Loucy (cell line): ENCODE results near the gene KRT35.

Experiments
- EZH2phosphoT487 ChIP-seq: fragments of 200-600 bp; IDR thresholded peaks from 2 replicates; pipeline ENCODE4 v1.6.1; 2018; ENCODE audit warnings: antibody characterized with exemption, mild to moderate bottlenecking, moderate library complexity, borderline replicate concordance
- TF ChIP-seq, protein P1 (sequence below): fragments of 200-600 bp; sonication (generic); conservative IDR thresholded peaks from 2 replicates; pipeline ENCODE4 v1.5.1; 2014; ENCODE audit warnings: mild to moderate bottlenecking, antibody characterized with exemption, low read length

DNA sequence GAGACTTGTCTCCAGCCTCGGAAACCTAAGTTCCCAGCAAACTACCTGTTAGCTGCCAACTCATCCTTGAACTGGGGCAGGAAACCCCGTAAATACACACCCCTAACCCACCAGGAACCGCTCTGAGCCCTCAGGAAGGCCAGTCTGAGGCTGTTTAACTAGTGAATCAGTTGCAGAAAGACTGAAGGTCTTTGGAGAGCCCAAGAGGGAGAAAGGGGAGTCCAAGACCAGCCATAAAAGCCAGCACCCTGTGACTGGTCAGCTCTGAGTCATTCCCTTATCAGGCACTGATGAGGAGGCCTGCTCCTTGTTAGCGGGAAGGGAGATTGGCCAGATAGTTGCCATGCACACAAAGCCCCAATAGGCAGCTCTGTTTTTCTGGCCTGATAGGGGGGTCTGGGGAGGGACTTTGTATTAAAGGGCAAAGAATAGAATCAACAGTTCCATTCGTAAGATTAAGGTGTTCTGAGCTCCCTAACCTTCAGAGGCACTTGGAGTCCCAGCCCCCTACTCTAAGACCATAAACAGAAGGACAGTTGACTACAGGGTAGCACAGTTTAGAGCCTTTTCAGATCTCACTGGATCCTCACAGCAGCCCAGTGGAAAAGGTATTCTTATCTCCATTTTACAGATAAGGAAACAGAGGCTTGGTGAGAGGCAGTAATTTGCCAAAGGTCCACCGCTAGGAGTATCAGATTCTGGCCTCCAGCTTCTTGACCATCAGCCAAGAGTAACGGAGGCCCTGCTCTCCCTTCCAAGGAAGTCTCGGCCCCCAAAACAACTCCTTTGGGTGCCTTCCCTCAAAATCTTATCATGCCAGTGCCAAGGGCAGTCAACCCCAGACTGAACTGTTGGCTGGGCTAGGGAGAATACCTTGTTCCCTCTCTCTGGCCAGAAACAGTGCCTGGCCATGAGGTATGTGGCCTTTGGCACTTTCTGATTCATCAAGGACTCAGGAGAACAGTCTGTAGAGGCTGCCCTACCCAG is 49.4 kb upstream of the KRT35 start:
- TF ChIP-seq, protein P1, sequence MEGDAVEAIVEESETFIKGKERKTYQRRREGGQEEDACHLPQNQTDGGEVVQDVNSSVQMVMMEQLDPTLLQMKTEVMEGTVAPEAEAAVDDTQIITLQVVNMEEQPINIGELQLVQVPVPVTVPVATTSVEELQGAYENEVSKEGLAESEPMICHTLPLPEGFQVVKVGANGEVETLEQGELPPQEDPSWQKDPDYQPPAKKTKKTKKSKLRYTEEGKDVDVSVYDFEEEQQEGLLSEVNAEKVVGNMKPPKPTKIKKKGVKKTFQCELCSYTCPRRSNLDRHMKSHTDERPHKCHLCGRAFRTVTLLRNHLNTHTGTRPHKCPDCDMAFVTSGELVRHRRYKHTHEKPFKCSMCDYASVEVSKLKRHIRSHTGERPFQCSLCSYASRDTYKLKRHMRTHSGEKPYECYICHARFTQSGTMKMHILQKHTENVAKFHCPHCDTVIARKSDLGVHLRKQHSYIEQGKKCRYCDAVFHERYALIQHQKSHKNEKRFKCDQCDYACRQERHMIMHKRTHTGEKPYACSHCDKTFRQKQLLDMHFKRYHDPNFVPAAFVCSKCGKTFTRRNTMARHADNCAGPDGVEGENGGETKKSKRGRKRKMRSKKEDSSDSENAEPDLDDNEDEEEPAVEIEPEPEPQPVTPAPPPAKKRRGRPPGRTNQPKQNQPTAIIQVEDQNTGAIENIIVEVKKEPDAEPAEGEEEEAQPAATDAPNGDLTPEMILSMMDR: no peak
- TF ChIP-seq EZH2phosphoT487: no peak
